GM21447 (cell line): ENCODE measurements around the gene ZFAND2A.

ENCODE experiments used
- ATAC-seq: cut with Tn5 transposase; IDR thresholded peaks from one replicate; pipeline ENCODE4 v1.9.1; 2021; ENCODE audit not compliant: unreplicated experiment

ZFAND2A gene

GRCh38 chr7:1109581-1110310 is 50.2 kb downstream of the ZFAND2A start:
- no peak for ATAC-seq

DNA sequence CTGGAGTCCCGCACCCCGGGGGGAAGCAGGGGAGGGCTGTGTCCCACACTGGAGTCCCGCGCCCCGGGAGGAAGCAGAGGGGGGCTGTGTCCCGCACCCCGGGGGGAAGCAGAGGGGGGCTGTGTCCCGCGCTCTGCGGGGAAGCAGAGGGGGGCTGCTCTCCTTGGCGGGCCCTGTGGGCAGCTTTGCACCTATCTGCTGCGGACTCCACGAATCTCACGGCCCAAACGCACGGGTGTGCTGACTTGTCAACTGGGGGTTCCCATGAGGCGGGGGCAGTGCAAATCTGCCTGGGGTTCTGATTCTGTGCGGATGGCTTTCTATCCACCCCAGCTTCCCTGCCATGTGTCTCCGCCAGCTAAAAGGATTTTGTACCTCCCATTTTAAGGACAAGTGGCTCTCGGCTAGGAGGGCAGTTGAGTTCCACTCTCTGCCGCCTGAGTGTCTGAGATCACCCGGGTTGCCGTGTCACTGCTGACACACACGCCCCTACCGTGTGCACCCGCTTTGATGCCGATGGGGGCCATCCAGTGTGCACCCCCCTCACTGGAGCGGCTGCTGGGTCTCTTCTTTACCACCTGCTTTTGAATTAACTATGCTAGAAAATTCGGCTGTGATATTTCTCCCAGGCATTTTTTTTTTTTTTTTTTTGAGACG is 51.6 kb downstream of the ZFAND2A start:
- ATAC-seq = no peak

- ATAC-seq = no peak
These were observed 53.1 kb downstream of the ZFAND2A start for GRCh38 chr7:1106793-1107421.

- no peak for ATAC-seq
These were observed 53.8 kb downstream of the ZFAND2A start for GRCh38 chr7:1106063-1106792.

GRCh38 chr7:1105189-1105588 is 54.8 kb downstream of the ZFAND2A start:
- peak; percentile 49 for ATAC-seq

DNA sequence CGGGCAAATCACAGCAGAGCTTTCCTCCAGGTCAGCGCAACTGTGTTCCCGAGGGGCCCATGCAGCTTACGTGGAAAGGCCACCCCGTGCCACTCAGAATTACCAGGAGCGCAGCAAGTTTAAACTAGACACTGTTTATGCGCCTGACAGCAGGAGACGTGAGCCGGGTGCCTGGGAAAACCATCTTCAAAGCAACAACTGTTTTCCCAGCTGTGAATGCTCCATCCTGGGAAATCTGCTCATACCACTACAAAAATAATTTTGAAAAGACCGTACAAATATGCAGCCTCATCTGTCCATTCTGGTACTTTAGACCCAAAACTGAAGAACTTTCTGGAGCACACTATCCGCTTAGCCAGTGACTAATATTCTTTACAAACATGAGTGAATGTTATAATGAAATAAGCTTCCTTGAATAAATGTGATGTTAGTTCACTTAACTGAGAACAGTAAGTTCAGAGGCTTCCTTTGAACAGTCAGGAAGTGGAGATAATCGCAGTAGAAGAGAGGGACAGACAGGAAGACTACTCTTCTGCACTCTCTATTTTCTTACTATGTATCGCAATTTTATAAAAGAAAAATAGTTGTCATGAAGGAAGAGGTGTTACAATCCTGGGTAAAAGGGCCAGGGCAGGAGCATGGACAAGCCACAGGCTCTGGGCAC is 55.3 kb downstream of the ZFAND2A start:
- ATAC-seq = no peak

- ATAC-seq = peak; percentile 8
These were observed 56.0 kb downstream of the ZFAND2A start for GRCh38 chr7:1103789-1104515.

DNA sequence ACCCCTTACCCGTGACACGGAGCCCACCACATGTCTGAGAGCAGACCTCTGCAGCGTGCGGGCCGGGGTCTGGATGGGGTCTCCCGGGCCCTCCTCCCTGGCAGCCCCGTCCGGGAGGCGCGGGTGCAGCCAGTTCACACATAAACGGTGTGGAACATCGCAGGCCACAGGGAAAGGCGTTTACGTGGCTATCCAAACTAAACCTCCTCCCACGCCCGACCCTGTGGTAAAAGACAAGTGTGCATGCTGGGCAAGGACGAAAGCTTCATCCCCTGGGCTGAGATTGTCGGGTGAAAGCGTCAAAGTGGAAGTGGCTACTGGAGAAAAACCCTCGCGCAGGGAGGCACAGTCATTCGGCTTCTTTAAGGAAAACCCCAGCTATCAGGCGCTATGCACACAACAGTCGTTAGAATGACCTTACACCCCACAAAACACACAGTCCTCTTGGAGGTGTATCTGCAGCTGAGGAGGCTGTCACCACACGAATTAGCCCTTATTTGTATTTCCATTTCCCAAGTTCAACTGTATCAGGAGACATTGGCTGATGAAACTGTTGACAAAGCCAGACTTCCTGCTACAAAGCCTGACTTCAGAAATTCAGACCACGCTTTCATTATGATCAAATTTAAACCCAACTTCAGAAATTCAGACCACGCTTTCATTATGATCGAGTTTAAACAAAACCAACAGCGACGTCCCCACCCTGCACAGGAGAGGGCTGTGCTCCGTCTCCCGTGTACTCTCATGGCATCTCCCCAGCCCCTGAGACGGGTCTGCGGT is 56.8 kb downstream of the ZFAND2A start:
- peak; percentile 50 for ATAC-seq
